GM18508 (cell line): ENCODE measurements around the gene RAB11FIP4.

ENCODE experiments used
- ATAC-seq: cut with Tn5 transposase; IDR thresholded peaks from one replicate; pipeline ENCODE4 v1.9.1; 2021; ENCODE audit warnings: moderate number of reproducible peaks; ENCODE audit not compliant: insufficient read depth, unreplicated experiment

The RAB11FIP4 gene

DNA sequence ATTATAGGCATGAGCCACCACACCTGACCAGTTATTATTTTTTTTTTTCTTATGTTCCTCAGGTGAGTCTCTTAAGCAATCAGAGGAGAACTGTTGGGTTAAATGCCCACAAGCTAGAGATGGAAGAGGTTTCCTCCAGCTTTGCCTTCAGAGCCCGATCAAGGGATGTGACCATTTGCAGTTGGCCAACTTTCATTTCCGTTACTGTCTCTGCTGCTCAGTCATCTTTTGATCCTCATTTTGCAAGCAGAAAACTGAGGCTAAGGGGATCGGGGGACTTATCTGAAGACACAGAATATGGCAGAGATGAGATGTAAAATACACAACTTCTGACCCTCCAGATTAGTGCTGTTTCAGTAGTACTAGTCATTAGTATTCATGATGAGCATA lies 188.8 kb downstream of the RAB11FIP4 start:
- no peak for ATAC-seq

DNA sequence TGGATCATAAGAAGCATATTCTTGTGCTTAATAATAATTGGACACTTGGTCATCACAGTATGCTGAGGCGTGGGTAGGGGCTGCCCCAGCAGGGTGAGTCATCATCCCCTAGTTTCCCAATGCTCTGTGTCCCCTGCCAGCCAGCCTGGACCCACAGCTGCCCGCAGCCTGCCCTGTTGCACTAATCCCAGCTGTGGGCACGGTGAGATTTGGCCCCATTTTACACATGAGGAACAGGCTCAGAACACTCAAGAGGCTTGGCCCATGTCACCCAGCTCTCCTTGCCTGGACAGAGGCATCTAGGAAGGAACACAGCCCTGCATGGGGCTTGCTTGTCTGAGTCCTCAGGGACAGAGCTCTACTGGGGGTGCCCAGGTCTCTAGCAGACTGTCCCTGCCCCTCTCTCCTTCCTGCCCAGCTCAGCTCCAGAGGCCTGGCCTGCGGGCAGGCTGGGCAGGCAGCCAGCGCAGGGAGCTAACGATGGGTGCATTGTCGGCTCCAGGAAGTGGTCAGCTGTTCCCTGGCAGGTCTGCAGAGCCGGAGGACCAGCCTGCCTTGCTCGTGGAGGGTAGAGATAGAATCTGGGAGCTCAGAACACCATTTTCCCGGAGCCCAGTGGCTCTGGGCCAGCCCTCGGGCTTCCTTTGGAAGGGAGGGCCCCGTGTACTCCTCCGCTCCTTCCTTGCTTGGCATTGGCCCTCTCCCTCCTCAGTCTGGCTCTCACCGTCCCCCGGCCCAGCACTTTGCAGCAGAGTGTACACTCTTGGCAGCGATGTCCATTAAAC lies 189.4 kb downstream of the RAB11FIP4 start:
- ATAC-seq, result no peak

DNA sequence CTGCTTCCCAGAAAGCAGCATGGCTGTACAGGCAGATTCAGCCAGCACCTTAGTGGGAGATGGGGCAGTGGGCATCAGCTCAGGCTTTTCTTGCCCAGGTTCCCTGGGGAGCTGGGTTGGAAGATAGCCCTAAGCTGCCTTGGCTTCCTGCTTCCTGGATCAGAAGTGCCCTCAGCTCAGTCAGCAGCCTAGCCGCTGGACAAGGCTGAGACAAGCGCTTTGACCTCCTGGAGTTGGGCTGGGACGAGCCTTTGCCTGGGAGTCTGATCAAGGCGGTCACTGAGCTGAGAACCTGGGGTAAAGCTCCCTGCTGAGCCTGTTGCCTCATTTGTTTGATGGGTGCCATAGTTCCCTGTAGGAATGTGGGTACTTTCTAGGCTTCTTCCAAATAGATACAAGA lies 190.0 kb downstream of the RAB11FIP4 start:
- no peak for ATAC-seq

DNA sequence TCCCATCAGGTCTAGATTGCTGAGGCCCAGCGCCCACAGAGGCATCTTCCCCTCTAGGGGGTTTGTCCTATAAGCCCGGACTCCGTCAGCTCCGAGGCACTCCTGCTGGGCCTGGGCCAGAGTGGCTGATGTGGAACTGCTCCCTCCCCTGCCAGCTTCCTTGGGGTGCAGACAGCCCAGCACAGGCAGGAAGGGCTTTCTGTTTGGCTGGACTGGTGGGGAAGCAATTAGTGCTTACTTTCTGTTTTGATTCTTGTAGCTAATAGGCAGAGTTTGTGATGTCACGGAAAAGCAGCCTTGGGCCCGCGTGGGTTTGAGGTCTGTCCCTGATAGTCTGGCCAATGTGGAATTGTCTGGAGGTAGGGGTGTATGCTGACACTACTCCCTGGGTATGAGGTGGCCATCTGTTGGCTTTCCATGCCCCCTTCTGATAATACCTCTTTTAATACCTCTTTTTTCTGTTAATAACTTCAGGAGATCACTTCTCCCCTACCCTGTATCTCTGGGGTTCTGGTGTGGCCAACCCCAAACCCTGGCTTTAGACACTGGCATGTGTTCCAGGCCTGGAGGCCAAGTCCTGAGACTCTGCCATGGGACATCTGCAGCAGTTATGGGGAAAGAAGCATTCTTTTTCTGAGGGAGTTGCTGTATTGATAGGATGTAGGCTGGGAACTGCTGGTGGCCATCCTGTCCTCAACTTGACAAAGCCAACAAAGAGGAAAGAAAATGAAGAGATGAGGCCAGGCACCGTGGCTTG lies 190.9 kb downstream of the RAB11FIP4 start:
- ATAC-seq, result no peak

DNA sequence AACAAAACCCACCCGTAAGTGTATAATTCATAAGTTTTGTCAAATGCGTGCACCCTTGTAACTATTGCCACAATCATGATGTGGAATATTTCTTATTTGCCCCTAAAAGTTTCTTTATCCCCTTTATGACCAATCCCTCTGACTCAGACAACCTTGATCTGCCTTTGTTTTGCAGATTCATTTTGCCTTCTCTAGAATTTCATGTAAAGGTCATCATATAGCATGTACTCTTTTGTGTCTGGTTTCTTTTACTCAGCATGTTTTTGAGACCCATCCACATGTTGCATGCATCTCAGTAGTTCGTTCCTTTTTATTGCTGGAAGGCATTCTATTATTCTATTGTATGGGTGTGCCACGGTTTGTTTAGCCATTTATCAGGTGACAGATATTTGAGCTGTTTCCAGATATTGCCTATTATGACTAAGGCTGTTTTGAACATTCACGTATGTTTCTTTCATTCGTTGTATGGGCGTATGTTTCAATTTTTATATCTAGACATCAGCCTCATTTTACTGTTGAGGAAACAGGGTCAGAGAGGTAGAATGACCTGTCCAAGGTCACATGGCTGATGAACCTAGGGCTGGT lies 192.4 kb downstream of the RAB11FIP4 start:
- ATAC-seq, result no peak

DNA sequence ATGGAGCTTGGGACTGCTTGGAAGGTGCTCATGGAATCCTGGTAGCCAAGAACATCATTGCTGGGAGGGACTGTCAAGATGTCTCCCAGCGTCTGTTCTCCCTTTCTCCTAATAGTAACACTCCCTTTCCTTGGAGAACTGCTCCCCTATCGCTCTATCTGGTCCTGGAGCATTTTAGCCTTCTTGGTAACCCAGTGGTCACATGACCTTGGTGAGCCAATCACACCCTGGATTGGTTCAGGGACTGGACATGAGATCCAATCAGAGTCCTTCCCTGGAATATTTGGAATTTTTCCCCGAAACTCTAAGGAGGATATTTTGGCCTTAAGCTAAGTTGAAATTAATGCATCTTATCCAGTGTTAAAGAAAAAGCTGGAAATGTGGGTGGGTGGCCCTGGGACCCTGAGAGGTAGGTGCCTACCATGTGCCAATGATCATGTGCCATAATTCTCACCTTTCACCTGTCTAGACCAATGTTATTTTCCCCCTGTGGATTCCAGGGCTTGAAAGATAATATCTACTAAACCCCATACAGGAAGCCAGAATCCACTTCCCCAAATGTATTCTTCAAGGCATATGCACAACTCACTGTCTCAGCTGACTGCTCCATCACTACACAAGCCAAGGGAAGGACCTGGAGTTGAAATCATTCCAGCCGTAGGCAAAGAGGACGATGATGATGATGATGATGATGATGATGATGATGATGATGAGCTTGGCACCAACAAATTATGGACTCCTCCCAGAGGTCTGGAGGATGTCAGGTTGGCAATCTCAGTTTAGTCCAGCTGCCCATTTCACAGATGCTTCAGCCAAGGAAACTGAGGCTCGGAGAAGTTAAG lies 193.2 kb downstream of the RAB11FIP4 start:
- no peak for ATAC-seq

DNA sequence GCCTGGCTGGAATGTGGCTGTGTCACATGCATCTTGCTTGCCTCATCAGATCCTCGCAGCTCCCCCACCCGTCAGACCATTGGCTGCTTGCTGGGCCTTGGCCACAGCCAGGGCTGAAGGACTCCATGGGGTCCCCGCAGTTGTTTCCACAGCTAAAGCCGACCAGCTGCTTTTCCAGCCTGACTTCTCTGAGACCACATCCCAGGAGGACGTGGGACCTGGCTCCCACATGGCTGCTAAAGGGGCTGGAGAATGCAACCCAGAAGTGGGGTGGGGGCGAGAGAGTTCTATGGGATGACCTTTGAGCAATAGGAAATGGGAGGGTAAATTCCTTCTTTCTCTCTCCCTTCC lies 193.8 kb downstream of the RAB11FIP4 start:
- ATAC-seq, result no peak

DNA sequence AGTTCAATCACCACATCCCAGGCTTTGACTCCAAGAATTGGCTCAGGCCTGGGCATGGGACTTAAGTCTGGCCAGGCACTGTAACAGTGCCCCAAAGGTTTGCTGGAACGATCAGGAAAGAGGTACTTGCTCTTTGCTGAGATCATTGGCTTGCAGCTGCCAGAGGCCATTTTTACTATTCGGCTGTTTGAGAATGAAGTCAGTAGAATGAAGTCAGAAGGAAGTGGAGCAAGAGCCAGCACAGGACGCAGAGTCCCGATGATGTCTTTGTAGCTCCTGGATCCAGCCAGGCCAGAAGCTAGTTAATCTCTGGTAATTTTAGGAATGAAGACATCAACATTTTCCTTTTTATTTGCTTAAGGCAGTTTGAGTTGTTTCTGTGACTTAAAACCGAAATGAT lies 195.5 kb downstream of the RAB11FIP4 start:
- ATAC-seq, result no peak

DNA sequence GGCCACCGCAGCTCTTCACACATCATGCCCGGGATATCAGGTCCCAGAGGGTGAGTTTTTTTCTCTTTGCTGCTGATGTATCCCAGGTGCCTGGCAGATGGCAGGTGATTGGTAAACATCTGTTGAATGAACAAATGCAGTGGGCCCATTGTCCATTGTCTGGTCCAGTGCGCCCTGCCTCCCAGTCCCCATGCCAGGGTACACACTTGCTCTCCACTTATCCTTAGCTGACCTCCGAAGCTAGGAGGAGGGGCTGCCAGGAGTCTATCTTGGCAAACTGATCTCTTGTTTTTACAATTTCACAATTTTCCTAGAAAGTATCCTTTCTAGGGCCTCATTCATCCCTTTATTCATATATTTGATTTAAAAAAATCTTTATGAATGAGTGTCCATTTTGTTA lies 196.0 kb downstream of the RAB11FIP4 start:
- ATAC-seq, result no peak
